Measurements from ENCODE around the gene CTNNA2. TPM values are rescaled to one million over a fixed set of nuclear protein-coding genes. Genes with fewer than 3 reads are reported as not detected.

The CTNNA2 gene
- polyA plus RNA-seq, 1 experiment: not detected

DNA sequence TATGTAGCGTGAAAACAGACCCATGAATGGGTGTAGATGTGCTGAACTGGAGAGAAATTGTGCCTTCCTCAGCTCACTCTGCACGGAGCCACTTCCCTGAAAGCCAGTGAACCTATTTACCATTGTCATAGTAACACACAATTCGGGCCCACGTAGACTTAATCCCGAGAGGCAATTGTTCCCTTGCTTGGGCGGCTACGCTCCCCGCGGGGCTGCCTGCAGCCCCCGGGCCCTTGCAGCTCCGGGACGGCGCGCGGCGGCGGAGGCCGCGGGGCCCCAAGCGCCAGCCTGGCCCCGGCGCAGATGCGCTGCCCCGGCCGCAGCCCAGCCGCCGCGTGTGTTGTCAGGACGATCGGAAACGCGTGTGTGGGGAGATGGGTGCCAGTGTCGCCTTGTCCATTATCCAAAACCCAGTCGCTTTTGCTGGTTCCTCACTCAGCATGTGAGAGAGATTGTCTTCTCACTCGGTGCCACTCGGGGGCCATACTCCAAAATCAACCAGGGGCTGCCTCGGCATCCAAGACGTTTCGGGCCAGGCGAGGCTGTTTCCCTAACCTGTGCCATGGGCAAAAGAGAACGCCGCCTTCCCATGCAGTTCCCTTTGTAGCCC is 809.6 kb downstream of the CTNNA2 start:
- no peak overlapping the region for H3K27ac ChIP-seq (ENCODE audit: low read depth, low read length)
- H3K9me3 ChIP-seq (ENCODE audit: control insufficient read depth, insufficient read depth, low read length): no peaks in the 10 kb centered on the region
- POLR2A ChIA-PET: no interaction called here
- H3K27me3 ChIP-seq (ENCODE audit: control insufficient read depth, insufficient read depth, low read length): peaks cover 9% of the 10 kb centered on the region
- no peak for DNase-seq (ENCODE audit: low read depth, low spot score)
- CTCF ChIA-PET: interaction anchor here (7.3 kb wide), 1 partner anchor 178 kb away, joined by 182 read pairs; no protein-coding TSS in a partner anchor
- TF ChIP-seq, protein P1, sequence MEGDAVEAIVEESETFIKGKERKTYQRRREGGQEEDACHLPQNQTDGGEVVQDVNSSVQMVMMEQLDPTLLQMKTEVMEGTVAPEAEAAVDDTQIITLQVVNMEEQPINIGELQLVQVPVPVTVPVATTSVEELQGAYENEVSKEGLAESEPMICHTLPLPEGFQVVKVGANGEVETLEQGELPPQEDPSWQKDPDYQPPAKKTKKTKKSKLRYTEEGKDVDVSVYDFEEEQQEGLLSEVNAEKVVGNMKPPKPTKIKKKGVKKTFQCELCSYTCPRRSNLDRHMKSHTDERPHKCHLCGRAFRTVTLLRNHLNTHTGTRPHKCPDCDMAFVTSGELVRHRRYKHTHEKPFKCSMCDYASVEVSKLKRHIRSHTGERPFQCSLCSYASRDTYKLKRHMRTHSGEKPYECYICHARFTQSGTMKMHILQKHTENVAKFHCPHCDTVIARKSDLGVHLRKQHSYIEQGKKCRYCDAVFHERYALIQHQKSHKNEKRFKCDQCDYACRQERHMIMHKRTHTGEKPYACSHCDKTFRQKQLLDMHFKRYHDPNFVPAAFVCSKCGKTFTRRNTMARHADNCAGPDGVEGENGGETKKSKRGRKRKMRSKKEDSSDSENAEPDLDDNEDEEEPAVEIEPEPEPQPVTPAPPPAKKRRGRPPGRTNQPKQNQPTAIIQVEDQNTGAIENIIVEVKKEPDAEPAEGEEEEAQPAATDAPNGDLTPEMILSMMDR (IDR thresholded peaks at IDR 0.05; ENCODE audit: low read depth, low read length): no peak
- no peak overlapping the region for H3K4me3 ChIP-seq (ENCODE audit: low read depth, low read length)

DNA sequence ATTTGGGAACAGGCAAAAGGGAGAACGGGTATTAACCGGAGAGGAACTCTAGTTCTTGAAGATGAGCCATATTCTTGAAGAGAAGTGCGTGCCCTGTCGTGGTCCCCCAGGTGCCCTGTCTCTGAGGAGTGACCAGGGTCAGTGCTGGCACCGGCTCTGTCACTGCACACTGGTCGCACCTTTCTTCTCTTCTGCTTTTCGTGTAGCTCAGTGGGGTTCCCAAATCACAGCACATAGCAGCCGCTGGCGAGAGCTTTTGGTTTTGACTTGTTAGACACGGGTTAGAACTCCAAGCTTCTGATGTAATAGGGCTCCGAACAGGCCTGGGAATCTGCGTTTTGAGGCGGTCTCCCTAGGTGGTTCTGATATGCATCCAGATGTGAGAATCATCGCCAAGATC is 810.1 kb downstream of the CTNNA2 start:
- POLR2A ChIA-PET: no interaction called here
- CTCF ChIA-PET: interaction anchor here (7.3 kb wide), 1 partner anchor 177 kb away, joined by 182 read pairs; no protein-coding TSS in a partner anchor
- H3K27me3 ChIP-seq (ENCODE audit: control insufficient read depth, insufficient read depth, low read length): peaks cover 9% of the 10 kb centered on the region
- no peak overlapping the region for H3K4me3 ChIP-seq (ENCODE audit: low read depth, low read length)
- H3K27ac ChIP-seq (ENCODE audit: low read depth, low read length): no peak overlapping the region
- H3K9me3 ChIP-seq (ENCODE audit: control insufficient read depth, insufficient read depth, low read length): no peaks in the 10 kb centered on the region
- TF ChIP-seq, protein P1 (IDR thresholded peaks at IDR 0.05; ENCODE audit: low read depth, low read length): no peak
- DNase-seq (ENCODE audit: low read depth, low spot score): no peak

DNA sequence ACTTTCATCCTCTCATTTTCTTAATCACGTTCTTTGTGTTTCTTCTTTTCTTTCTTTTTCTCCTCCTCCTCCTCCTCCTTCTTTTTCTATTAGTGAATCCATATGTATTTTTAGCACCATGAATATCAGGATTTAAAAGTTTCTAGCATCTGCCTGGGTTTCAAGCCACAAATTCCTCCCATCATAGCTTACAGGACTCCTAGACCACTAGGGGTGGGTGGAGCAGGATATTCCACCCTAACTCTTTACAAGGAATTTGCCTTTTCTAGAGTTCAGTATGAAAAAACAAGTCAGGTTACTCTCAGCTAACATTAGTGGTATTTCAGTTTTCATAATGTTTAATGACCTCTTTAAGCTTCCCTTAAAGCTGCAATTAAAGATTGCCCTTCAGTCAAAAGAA is 810.8 kb downstream of the CTNNA2 start:
- TF ChIP-seq, protein P1 (IDR thresholded peaks at IDR 0.05; ENCODE audit: low read depth, low read length): no peak
- no peak for DNase-seq (ENCODE audit: low read depth, low spot score)
- no peak overlapping the region for H3K4me3 ChIP-seq (ENCODE audit: low read depth, low read length)
- no peak overlapping the region for H3K27ac ChIP-seq (ENCODE audit: low read depth, low read length)
- POLR2A ChIA-PET: no interaction called here
- no peaks in the 10 kb centered on the region for H3K9me3 ChIP-seq (ENCODE audit: control insufficient read depth, insufficient read depth, low read length)
- peaks cover 9% of the 10 kb centered on the region for H3K27me3 ChIP-seq (ENCODE audit: control insufficient read depth, insufficient read depth, low read length)
- CTCF ChIA-PET: interaction anchor here (0.6 to 7.3 kb wide), 2 partner anchors 14 to 177 kb away, joined by 6 to 182 read pairs; no protein-coding TSS in a partner anchor

DNA sequence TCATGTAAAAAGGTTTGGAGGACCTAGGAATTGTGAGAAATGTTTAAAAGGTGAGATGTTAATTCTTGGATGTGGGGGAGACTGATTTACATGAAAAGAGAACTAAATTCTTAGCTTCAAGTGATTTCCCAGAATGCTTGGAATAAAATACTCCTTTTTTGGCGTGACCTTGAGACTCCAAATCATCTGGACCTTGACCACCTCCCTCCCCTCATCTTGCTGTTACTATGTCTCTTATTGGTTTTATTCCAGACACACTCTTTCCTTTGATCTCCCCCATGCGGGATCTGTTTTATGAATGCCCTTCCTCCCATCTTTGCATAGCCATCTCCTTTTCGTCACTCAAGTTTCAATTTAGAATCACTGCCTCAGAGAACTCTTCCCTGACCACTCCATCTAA is 811.7 kb downstream of the CTNNA2 start:
- POLR2A ChIA-PET: no interaction called here
- peaks cover 9% of the 10 kb centered on the region for H3K27me3 ChIP-seq (ENCODE audit: control insufficient read depth, insufficient read depth, low read length)
- DNase-seq (ENCODE audit: low read depth, low spot score): no peak

DNA sequence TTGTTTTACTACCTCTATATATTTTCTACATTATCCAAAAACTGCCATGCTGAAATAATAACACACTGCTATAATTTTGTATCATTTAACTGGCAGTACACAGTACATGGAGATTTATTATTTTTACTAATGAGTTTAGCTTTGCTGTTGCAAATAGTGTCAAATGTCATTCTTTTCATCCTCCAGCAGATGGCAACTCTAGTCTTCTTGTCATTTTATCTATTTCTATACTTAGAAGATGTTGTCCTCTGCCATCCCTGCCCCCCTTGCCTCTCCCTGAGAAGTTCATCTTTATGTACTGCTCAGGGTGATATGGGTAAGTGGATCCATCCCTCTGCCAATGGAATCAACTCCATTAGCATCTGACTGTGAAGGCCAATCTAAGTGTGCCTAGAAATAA is 813.4 kb downstream of the CTNNA2 start:
- TF ChIP-seq, protein P1 (IDR thresholded peaks at IDR 0.05; ENCODE audit: low read depth, low read length): peak; percentile 40
- no peak for DNase-seq (ENCODE audit: low read depth, low spot score)
- CTCF ChIA-PET: interaction anchor here (0.9 to 7.3 kb wide), 8 partner anchors 12 to 187 kb away, joined by 3 to 182 read pairs (median 3); no protein-coding TSS in a partner anchor

More for the DNA sequence above, 811.7 kb downstream of the CTNNA2 start:
- no peaks in the 10 kb centered on the region for H3K9me3 ChIP-seq (ENCODE audit: control insufficient read depth, insufficient read depth, low read length)
- TF ChIP-seq, protein P1 (IDR thresholded peaks at IDR 0.05; ENCODE audit: low read depth, low read length): no peak
- no peak overlapping the region for H3K4me3 ChIP-seq (ENCODE audit: low read depth, low read length)
- CTCF ChIA-PET: interaction anchor here (1.5 to 7.3 kb wide), 2 partner anchors 43 to 176 kb away, joined by 3 to 182 read pairs; no protein-coding TSS in a partner anchor
- no peak overlapping the region for H3K27ac ChIP-seq (ENCODE audit: low read depth, low read length)

More for the DNA sequence above, 813.4 kb downstream of the CTNNA2 start:
- Histone ChIP-seq H3K9me3 (ENCODE audit: control insufficient read depth, insufficient read depth, low read length) (no peaks in the 10 kb centered on the region), H3K27ac (ENCODE audit: low read depth, low read length) (no peak overlapping the region), H3K4me3 (ENCODE audit: low read depth, low read length) (no peak overlapping the region), H3K27me3 (ENCODE audit: control insufficient read depth, insufficient read depth, low read length) (peaks cover 9% of the 10 kb centered on the region)
- POLR2A ChIA-PET: no interaction called here
